Measurements from ENCODE around the gene MIA. TPM values are rescaled to one million over a fixed set of nuclear protein-coding genes. Genes with fewer than 3 reads are reported as not detected.

MIA gene
- total and polyA plus RNA-seq, 9 of the 15 experiments (the other 6 are each of a cell fraction or from before 2014, with no cell fraction given), result 0.21 TPM; not detected in 8

- TF ChIP-seq, protein P1, sequence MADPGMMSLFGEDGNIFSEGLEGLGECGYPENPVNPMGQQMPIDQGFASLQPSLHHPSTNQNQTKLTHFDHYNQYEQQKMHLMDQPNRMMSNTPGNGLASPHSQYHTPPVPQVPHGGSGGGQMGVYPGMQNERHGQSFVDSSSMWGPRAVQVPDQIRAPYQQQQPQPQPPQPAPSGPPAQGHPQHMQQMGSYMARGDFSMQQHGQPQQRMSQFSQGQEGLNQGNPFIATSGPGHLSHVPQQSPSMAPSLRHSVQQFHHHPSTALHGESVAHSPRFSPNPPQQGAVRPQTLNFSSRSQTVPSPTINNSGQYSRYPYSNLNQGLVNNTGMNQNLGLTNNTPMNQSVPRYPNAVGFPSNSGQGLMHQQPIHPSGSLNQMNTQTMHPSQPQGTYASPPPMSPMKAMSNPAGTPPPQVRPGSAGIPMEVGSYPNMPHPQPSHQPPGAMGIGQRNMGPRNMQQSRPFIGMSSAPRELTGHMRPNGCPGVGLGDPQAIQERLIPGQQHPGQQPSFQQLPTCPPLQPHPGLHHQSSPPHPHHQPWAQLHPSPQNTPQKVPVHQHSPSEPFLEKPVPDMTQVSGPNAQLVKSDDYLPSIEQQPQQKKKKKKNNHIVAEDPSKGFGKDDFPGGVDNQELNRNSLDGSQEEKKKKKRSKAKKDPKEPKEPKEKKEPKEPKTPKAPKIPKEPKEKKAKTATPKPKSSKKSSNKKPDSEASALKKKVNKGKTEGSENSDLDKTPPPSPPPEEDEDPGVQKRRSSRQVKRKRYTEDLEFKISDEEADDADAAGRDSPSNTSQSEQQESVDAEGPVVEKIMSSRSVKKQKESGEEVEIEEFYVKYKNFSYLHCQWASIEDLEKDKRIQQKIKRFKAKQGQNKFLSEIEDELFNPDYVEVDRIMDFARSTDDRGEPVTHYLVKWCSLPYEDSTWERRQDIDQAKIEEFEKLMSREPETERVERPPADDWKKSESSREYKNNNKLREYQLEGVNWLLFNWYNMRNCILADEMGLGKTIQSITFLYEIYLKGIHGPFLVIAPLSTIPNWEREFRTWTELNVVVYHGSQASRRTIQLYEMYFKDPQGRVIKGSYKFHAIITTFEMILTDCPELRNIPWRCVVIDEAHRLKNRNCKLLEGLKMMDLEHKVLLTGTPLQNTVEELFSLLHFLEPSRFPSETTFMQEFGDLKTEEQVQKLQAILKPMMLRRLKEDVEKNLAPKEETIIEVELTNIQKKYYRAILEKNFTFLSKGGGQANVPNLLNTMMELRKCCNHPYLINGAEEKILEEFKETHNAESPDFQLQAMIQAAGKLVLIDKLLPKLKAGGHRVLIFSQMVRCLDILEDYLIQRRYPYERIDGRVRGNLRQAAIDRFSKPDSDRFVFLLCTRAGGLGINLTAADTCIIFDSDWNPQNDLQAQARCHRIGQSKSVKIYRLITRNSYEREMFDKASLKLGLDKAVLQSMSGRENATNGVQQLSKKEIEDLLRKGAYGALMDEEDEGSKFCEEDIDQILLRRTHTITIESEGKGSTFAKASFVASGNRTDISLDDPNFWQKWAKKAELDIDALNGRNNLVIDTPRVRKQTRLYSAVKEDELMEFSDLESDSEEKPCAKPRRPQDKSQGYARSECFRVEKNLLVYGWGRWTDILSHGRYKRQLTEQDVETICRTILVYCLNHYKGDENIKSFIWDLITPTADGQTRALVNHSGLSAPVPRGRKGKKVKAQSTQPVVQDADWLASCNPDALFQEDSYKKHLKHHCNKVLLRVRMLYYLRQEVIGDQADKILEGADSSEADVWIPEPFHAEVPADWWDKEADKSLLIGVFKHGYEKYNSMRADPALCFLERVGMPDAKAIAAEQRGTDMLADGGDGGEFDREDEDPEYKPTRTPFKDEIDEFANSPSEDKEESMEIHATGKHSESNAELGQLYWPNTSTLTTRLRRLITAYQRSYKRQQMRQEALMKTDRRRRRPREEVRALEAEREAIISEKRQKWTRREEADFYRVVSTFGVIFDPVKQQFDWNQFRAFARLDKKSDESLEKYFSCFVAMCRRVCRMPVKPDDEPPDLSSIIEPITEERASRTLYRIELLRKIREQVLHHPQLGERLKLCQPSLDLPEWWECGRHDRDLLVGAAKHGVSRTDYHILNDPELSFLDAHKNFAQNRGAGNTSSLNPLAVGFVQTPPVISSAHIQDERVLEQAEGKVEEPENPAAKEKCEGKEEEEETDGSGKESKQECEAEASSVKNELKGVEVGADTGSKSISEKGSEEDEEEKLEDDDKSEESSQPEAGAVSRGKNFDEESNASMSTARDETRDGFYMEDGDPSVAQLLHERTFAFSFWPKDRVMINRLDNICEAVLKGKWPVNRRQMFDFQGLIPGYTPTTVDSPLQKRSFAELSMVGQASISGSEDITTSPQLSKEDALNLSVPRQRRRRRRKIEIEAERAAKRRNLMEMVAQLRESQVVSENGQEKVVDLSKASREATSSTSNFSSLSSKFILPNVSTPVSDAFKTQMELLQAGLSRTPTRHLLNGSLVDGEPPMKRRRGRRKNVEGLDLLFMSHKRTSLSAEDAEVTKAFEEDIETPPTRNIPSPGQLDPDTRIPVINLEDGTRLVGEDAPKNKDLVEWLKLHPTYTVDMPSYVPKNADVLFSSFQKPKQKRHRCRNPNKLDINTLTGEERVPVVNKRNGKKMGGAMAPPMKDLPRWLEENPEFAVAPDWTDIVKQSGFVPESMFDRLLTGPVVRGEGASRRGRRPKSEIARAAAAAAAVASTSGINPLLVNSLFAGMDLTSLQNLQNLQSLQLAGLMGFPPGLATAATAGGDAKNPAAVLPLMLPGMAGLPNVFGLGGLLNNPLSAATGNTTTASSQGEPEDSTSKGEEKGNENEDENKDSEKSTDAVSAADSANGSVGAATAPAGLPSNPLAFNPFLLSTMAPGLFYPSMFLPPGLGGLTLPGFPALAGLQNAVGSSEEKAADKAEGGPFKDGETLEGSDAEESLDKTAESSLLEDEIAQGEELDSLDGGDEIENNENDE (IDR thresholded peaks at IDR 0.05; ENCODE audit: low read depth, low read length), result no peak
- TF ChIP-seq MAFF (IDR thresholded peaks at IDR 0.05; ENCODE audit: low read length) (no peak), PTBP1 (IDR thresholded peaks at IDR 0.05; ENCODE audit: low read depth, low read length) (no peak), TEAD4 (IDR thresholded peaks at IDR 0.05; ENCODE audit: low read length) (peak; percentile 10; the same call in 1 of the 2 replicates), TEAD4 (CRISPR knock-in tag; IDR thresholded peaks at IDR 0.05; ENCODE audit: borderline replicate concordance) (no peak), PHF8 (IDR thresholded peaks at IDR 0.05; ENCODE audit: borderline replicate concordance, low read length) (peak; percentile 36; the same call in 1 of the 2 replicates), DPF2 (IDR thresholded peaks at IDR 0.05) (peak; percentile 12; the same call in 1 of the 2 replicates), RBM39 (optimal IDR thresholded peaks at IDR 0.05; ENCODE audit: low read depth, low read length) (no peak), CREB1 (IDR thresholded peaks at IDR 0.05) (no peak), CREB1 (CRISPR knock-in tag; IDR thresholded peaks at IDR 0.05) (no peak; the same call in 1 of the 2 replicates), SMARCE1 (IDR thresholded peaks at IDR 0.05) (no peak), ZBTB7A (IDR thresholded peaks at IDR 0.05; ENCODE audit: borderline replicate concordance, control insufficient read depth, low read depth, low read length) (0 out of 2 replicates have a peak, but pooled peaks have one; percentile 8), KAT7 (CRISPR knock-in tag; IDR thresholded peaks at IDR 0.05; ENCODE audit: borderline replicate concordance) (peak; percentile 36; the same call in 1 of the 2 replicates)
- TF ChIP-seq, protein P2, sequence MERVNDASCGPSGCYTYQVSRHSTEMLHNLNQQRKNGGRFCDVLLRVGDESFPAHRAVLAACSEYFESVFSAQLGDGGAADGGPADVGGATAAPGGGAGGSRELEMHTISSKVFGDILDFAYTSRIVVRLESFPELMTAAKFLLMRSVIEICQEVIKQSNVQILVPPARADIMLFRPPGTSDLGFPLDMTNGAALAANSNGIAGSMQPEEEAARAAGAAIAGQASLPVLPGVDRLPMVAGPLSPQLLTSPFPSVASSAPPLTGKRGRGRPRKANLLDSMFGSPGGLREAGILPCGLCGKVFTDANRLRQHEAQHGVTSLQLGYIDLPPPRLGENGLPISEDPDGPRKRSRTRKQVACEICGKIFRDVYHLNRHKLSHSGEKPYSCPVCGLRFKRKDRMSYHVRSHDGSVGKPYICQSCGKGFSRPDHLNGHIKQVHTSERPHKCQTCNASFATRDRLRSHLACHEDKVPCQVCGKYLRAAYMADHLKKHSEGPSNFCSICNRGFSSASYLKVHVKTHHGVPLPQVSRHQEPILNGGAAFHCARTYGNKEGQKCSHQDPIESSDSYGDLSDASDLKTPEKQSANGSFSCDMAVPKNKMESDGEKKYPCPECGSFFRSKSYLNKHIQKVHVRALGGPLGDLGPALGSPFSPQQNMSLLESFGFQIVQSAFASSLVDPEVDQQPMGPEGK (CRISPR knock-in tag; IDR thresholded peaks at IDR 0.05; ENCODE audit: borderline replicate concordance), result peak; percentile 30; the same call in 1 of the 2 replicates
- TF ChIP-seq, protein P3, sequence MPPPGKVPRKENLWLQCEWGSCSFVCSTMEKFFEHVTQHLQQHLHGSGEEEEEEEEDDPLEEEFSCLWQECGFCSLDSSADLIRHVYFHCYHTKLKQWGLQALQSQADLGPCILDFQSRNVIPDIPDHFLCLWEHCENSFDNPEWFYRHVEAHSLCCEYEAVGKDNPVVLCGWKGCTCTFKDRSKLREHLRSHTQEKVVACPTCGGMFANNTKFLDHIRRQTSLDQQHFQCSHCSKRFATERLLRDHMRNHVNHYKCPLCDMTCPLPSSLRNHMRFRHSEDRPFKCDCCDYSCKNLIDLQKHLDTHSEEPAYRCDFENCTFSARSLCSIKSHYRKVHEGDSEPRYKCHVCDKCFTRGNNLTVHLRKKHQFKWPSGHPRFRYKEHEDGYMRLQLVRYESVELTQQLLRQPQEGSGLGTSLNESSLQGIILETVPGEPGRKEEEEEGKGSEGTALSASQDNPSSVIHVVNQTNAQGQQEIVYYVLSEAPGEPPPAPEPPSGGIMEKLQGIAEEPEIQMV (tag; conservative IDR thresholded peaks at IDR 0.05; ENCODE audit: low read depth), result no peak
These were observed 2.3 kb downstream of the MIA start (continued) for GRCh38 chr19:40777645-40777936.

Data from K562 (cell line).